Activated T-cell treated with anti-CD3 and anti-CD28 coated beads, Interleukin-2, amount 50 U/mL, for 4 hours (primary cell): Measurements from ENCODE around the gene SLC22A5. TPM values are rescaled to one million over a fixed set of nuclear protein-coding genes. Genes with fewer than 3 reads are reported as not detected.

Source experiments
- ATAC-seq, 2 donors: fragments of 200-7000 bp; cut with Tn5 transposase; one replicate each; pipeline ENCODE4 v1.10.0; 2021
- DNase-seq: peaks from one replicate; pipeline ENCODE4 v3.0.0-alpha.2; 2020
- H3K27me3 Mint-ChIP-seq: one replicate; pipeline ENCODE4 v1.8.0; 2021; ENCODE audit warnings: low read depth, mixed read lengths
- H3K36me3 Mint-ChIP-seq: one replicate; pipeline ENCODE4 v1.8.0; 2022; ENCODE audit warnings: mixed read lengths; ENCODE audit not compliant: insufficient read depth
- H3K4me1 Mint-ChIP-seq: one replicate; pipeline ENCODE4 v1.8.0; 2021; ENCODE audit warnings: low read depth, mixed read lengths
- H3K4me3 Mint-ChIP-seq: one replicate; pipeline ENCODE4 v1.8.0; 2021; ENCODE audit warnings: mild to moderate bottlenecking, moderate library complexity, mixed read lengths
- H3K9me3 Mint-ChIP-seq: one replicate; pipeline ENCODE4 v1.8.0; 2021; ENCODE audit warnings: mixed read lengths
- total RNA-seq, 3 donors: library from RNA; stranded (reverse); gene quantifications; one replicate each; pipeline ENCODE4 v1.2.1, GENCODE V29; 2021

SLC22A5 gene
- total RNA-seq, 3 donors from 2014 or later: 4.4 to 6.3 (median 5.7) TPM

- H3K9me3 Mint-ChIP-seq: no peaks in the 10 kb centered on the region
- H3K4me3 Mint-ChIP-seq: peak overlapping the region; percentile 66
- ATAC-seq (no peak), DNase-seq (no peak)
- no peaks in the 10 kb centered on the region for H3K27me3 Mint-ChIP-seq
- H3K4me1 Mint-ChIP-seq: peaks cover 94% of the 10 kb centered on the region
- peaks cover 33% of the 10 kb centered on the region for H3K36me3 Mint-ChIP-seq
Measured at GRCh38 chr5:132418881-132419280, 49.4 kb downstream of the SLC22A5 start.

- Mint-ChIP-seq H3K9me3 (no peaks in the 10 kb centered on the region), H3K4me3 (peak overlapping the region; percentile 66), H3K27me3 (no peaks in the 10 kb centered on the region), H3K4me1 (peaks cover 95% of the 10 kb centered on the region), H3K36me3 (peaks cover 33% of the 10 kb centered on the region)
- DNase-seq (peak; percentile 53), ATAC-seq (peak; percentile 55 to 68)
Measured at GRCh38 chr5:132419502-132420468, 50.3 kb downstream of the SLC22A5 start.

GRCh38 chr5:132420706-132421272 lies 51.3 kb downstream of the SLC22A5 start:
- ATAC-seq (peak; percentile 4 to 16), DNase-seq (no peak)
- no peaks in the 10 kb centered on the region for H3K27me3 Mint-ChIP-seq
- peaks cover 33% of the 10 kb centered on the region for H3K36me3 Mint-ChIP-seq
- no peaks in the 10 kb centered on the region for H3K9me3 Mint-ChIP-seq
- peak overlapping the region; percentile 66 for H3K4me3 Mint-ChIP-seq
- peaks cover 96% of the 10 kb centered on the region for H3K4me1 Mint-ChIP-seq

- no peaks in the 10 kb centered on the region for H3K27me3 Mint-ChIP-seq
- ATAC-seq: no peak
- H3K4me1 Mint-ChIP-seq: peaks cover 98% of the 10 kb centered on the region
- no peaks in the 10 kb centered on the region for H3K9me3 Mint-ChIP-seq
- DNase-seq: no peak
- peaks cover 33% of the 10 kb centered on the region for H3K36me3 Mint-ChIP-seq
- H3K4me3 Mint-ChIP-seq: peak overlapping the region; percentile 66
Measured at GRCh38 chr5:132421462-132421861, 52.0 kb downstream of the SLC22A5 start.

- Mint-ChIP-seq H3K36me3 (peaks cover 26% of the 10 kb centered on the region), H3K4me1 (peaks cover 98% of the 10 kb centered on the region), H3K4me3 (peak overlapping the region; percentile 38), H3K9me3 (no peaks in the 10 kb centered on the region), H3K27me3 (no peaks in the 10 kb centered on the region)
- DNase-seq: no peak
- ATAC-seq: no peak
Measured at GRCh38 chr5:132422720-132423437, 53.4 kb downstream of the SLC22A5 start.

GRCh38 chr5:132423438-132423898 lies 54.0 kb downstream of the SLC22A5 start:
- ATAC-seq (no peak), DNase-seq (no peak)
- Mint-ChIP-seq H3K4me3 (no peak overlapping the region), H3K9me3 (no peaks in the 10 kb centered on the region), H3K27me3 (no peaks in the 10 kb centered on the region), H3K4me1 (peaks cover 98% of the 10 kb centered on the region), H3K36me3 (peaks cover 24% of the 10 kb centered on the region)

GRCh38 chr5:132424167-132424880 lies 54.8 kb downstream of the SLC22A5 start:
- DNase-seq (no peak), ATAC-seq (no peak)
- Mint-ChIP-seq H3K36me3 (peaks cover 20% of the 10 kb centered on the region), H3K9me3 (no peaks in the 10 kb centered on the region), H3K4me1 (peaks cover 98% of the 10 kb centered on the region), H3K4me3 (peak overlapping the region; percentile 13), H3K27me3 (no peaks in the 10 kb centered on the region)

- peak overlapping the region; percentile 64 for H3K4me3 Mint-ChIP-seq
- no peaks in the 10 kb centered on the region for H3K9me3 Mint-ChIP-seq
- H3K27me3 Mint-ChIP-seq: no peaks in the 10 kb centered on the region
- peak; percentile 69 for DNase-seq
- peaks cover 18% of the 10 kb centered on the region for H3K36me3 Mint-ChIP-seq
- ATAC-seq: peak; percentile 80 to 82
- peaks cover 98% of the 10 kb centered on the region for H3K4me1 Mint-ChIP-seq
Measured at GRCh38 chr5:132425009-132425937, 55.8 kb downstream of the SLC22A5 start.

- peak overlapping the region; percentile 64 for H3K4me3 Mint-ChIP-seq
- ATAC-seq: peak; percentile 3 to 7
- no peaks in the 10 kb centered on the region for H3K27me3 Mint-ChIP-seq
- H3K4me1 Mint-ChIP-seq: peaks cover 98% of the 10 kb centered on the region
- peaks cover 23% of the 10 kb centered on the region for H3K36me3 Mint-ChIP-seq
- DNase-seq: no peak
- H3K9me3 Mint-ChIP-seq: no peaks in the 10 kb centered on the region
Measured at GRCh38 chr5:132425975-132426524, 56.5 kb downstream of the SLC22A5 start.

- Mint-ChIP-seq H3K9me3 (no peaks in the 10 kb centered on the region), H3K4me3 (peak overlapping the region; percentile 64)
- ATAC-seq: peak; percentile 13 to 18
Measured at GRCh38 chr5:132426525-132427138, 57.1 kb downstream of the SLC22A5 start.

GRCh38 chr5:132427281-132428146 lies 58.0 kb downstream of the SLC22A5 start:
- Mint-ChIP-seq H3K9me3 (no peaks in the 10 kb centered on the region), H3K36me3 (peaks cover 29% of the 10 kb centered on the region), H3K4me3 (peak overlapping the region; percentile 64), H3K27me3 (no peaks in the 10 kb centered on the region), H3K4me1 (peaks cover 100% of the 10 kb centered on the region)
- ATAC-seq (peak; percentile 31 to 33), DNase-seq (peak; percentile 59)

More at GRCh38 chr5:132426525-132427138, 57.1 kb downstream of the SLC22A5 start:
- no peaks in the 10 kb centered on the region for H3K27me3 Mint-ChIP-seq
- peaks cover 26% of the 10 kb centered on the region for H3K36me3 Mint-ChIP-seq
- peaks cover 98% of the 10 kb centered on the region for H3K4me1 Mint-ChIP-seq
- peak; percentile 38 for DNase-seq

- ATAC-seq: no peak
Measured at GRCh38 chr5:132428147-132428482, 58.6 kb downstream of the SLC22A5 start.

More at GRCh38 chr5:132428147-132428482, 58.6 kb downstream of the SLC22A5 start:
- H3K36me3 Mint-ChIP-seq: peaks cover 28% of the 10 kb centered on the region
- peak overlapping the region; percentile 64 for H3K4me3 Mint-ChIP-seq
- H3K4me1 Mint-ChIP-seq: peaks cover 100% of the 10 kb centered on the region
- no peaks in the 10 kb centered on the region for H3K9me3 Mint-ChIP-seq
- no peak for DNase-seq
- H3K27me3 Mint-ChIP-seq: no peaks in the 10 kb centered on the region
